Measurements from ENCODE around the gene IL18RAP.

GRCh38 chr2:102453501-102453900 lies 30.5 kb downstream of the IL18RAP start:
- TF ChIP-seq, protein P1, sequence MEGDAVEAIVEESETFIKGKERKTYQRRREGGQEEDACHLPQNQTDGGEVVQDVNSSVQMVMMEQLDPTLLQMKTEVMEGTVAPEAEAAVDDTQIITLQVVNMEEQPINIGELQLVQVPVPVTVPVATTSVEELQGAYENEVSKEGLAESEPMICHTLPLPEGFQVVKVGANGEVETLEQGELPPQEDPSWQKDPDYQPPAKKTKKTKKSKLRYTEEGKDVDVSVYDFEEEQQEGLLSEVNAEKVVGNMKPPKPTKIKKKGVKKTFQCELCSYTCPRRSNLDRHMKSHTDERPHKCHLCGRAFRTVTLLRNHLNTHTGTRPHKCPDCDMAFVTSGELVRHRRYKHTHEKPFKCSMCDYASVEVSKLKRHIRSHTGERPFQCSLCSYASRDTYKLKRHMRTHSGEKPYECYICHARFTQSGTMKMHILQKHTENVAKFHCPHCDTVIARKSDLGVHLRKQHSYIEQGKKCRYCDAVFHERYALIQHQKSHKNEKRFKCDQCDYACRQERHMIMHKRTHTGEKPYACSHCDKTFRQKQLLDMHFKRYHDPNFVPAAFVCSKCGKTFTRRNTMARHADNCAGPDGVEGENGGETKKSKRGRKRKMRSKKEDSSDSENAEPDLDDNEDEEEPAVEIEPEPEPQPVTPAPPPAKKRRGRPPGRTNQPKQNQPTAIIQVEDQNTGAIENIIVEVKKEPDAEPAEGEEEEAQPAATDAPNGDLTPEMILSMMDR (IDR thresholded peaks at IDR 0.05; ENCODE audit: low read length) = no peak
- no peak for TF ChIP-seq EZH2 (IDR thresholded peaks at IDR 0.05; ENCODE audit: borderline replicate concordance, low read length)

Measured in OCI-LY1 (cell line).